Measurements from ENCODE around the gene LILRB2. TPM values are rescaled to one million over a fixed set of nuclear protein-coding genes. Genes with fewer than 3 reads are reported as not detected.

The LILRB2 gene
- total RNA-seq, 4 donors from 2014 or later: 3.5 to 15.4 (median 10.1) TPM

GRCh38 chr19:54319892-54320670, 39.2 kb upstream of the LILRB2 start:
- no peak for ATAC-seq (ENCODE audit: low FRiP score)
- no peak for TF ChIP-seq CTCF (IDR thresholded peaks at IDR 0.05)
- DNase-seq (ENCODE audit: low spot score): no peak

- DNase-seq (ENCODE audit: low spot score) (no peak), ATAC-seq (ENCODE audit: low FRiP score) (no peak)
Measured at GRCh38 chr19:54319049-54319448, 38.1 kb upstream of the LILRB2 start.

DNA sequence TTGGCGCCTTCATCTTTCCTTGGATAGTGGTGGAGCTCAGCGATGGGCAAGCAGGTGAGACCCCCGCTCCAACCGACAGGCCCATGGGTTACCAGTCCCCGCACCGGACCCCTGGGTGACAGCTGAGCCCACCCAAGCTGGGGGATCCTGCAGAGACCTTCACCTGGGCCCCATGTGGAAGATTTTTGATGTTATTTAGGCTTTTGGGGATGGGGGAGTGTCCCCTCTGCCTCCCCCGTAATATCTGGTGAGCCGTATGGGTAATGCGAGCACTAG, 37.0 kb upstream of the LILRB2 start:
- DNase-seq (ENCODE audit: low spot score) (no peak), ATAC-seq (ENCODE audit: low FRiP score) (no peak)

More at GRCh38 chr19:54319049-54319448, 38.1 kb upstream of the LILRB2 start:
- no peak for TF ChIP-seq CTCF (IDR thresholded peaks at IDR 0.05)

DNA sequence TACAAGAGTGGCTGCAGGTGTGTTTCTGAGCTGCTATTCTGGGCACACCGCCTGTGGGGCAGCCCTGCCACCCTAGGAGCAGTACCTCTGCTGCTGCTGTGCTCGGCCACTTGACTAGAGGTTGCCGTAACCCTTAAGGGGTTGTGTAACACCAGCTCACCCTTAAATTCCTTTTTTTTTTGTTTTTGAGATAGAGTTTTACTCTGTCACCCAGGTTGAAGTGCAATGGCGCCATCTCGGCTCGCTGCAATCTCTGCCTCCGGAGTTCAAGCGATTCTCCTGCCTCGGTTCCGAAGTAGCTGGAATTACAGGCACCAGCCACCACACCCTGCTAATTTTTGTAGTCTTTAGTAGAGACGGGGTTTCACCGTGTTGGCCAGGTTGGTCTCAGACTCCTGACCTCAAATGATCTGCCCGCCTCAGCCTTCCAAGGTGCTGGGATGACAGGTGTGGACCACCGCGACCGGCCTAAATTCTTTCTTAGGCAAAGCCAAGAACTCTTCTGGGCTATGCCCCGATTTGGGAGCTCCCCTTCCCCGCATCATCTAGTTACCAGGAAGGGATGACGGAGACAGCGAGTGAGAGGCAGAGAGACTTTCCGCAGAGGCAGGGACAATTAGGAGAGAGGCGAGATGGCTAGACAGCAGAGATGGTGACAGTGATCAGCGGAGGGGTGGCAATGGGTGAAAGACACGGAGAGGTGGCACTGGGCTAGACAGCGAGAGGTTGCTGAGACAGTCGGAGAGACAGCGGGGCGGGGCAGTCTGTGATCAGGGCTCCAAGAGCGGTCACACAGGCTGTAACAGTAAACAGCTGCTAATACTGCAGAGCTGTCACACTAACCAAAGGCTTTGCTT, 36.4 kb upstream of the LILRB2 start:
- no peak for TF ChIP-seq CTCF (IDR thresholded peaks at IDR 0.05)
- DNase-seq (ENCODE audit: low spot score) (no peak), ATAC-seq (ENCODE audit: low FRiP score) (no peak)

More for the DNA sequence above, 37.0 kb upstream of the LILRB2 start:
- TF ChIP-seq CTCF (IDR thresholded peaks at IDR 0.05): no peak

DNA sequence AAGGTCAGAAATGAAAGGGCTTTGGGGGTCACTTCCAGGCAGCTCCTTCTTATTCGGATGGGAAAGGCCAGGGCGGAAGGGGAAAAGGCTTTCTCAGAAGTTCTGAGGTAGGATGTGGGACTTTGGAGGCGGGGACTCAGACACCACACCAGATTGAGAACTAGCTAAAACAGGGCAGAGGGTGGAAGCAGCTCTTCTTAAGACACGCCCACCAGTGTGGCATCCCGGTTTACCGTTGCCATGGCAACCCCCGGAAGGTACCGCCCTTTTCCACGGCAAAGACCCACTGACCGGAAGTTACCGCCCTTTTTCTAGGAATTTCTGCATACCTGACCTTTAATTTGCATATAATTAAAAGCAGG, 35.8 kb upstream of the LILRB2 start:
- no peak for DNase-seq (ENCODE audit: low spot score)
- no peak for TF ChIP-seq CTCF (IDR thresholded peaks at IDR 0.05)
- no peak for ATAC-seq (ENCODE audit: low FRiP score)

- DNase-seq (ENCODE audit: low spot score) (no peak), ATAC-seq (ENCODE audit: low FRiP score) (no peak)
- TF ChIP-seq CTCF (IDR thresholded peaks at IDR 0.05): no peak
Measured at GRCh38 chr19:54315956-54316355, 35.0 kb upstream of the LILRB2 start.

All from omental fat pad (tissue), 4 donors.